ENCODE measurements around the gene TMTC3.
"Not testable (repeated sequence)": the region's sequence is repeated elsewhere in the genome, so short reads cannot be mapped to it uniquely, and the experiment has no call there.

TMTC3 gene

DNA sequence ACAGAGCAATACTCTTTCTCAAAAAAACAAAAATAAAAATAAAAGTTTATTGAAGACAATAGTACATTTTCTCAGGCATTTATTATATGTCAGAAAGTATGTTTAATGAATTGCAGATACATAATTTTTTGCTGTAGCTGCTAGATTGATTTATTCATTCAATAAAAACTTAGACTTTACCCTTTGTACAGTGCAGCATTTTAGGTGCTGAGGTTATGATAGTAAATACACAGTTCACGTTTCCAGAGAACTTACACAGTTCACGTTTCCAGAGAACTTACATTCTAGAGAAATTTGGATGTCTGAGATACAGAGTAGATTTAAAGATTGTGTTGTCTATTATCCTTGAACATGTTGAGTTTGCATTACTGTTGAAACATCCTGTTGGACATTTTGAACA is 25.3 kb downstream of the TMTC3 start:
- no peak for DNase-seq

DNA sequence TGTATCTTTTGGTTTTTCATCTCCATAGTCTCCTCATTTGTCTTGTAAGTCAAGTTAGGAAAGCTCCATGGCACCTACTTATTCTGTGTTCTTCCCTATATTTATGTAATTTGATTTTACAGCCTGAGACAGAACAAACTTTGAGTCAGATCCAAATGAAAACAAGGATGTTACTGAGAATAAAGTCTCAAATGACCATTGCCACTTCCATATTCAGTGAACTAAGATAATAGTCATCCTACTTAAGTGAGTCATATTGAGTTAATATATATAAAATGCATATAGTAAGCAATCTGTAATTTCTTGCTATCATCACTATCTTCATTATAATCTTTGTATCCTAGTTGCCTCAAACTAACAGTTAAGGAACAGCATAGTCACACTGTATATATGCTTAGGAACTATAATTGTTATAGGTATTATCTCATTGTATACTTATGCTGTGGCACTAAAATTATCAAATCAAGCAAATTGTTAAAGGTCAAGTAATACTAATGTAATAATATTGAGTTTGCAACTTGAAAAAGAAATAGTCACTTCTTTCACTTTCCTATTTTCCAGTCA is 30.8 kb downstream of the TMTC3 start:
- no peak for DNase-seq

- DNase-seq: no peak
Measured at GRCh38 chr12:88175544-88175943, 33.4 kb downstream of the TMTC3 start.

- DNase-seq: no peak
Measured at GRCh38 chr12:88179436-88180014, 37.4 kb downstream of the TMTC3 start.

DNA sequence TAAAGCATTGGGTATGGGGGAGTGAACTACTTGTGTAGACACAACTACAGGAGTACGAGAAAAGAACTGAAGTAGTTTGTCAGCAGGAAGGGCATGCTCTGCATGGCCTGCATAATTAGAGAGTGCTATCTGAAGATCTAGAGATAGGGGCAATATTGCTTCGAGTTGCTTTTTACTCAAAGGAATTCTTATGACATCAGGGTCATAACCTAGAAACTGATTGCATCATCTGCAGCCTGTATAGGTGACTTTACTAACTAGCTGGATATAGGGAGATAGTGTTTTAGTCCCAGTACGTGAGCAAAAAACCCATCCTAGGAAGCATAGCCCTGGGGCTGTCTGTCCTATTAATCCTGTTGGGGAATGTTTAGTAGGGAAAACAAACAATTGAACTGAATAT is 39.8 kb downstream of the TMTC3 start:
- no peak for DNase-seq

GRCh38 chr12:88182416-88182815 is 40.3 kb downstream of the TMTC3 start:
- no peak for DNase-seq

DNA sequence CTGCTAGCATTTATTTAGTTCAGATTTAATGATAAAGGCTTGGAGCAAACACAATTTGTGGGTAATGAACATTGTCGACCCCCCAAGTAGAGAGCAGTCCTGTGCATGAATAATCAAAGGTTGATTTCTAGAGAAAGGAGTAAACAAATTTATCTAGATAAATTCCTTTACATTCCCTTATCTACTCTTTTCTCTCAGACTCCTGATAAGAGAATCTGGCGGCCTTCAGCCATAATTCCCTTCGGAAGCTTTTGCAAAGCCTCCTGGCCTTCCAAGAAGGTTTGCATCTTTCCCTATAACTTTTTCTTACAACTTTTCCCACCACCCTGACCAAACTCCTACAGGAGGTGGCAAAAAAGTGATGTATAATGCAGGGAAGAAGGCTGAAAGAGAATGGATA is 42.1 kb downstream of the TMTC3 start:
- no peak for DNase-seq

GRCh38 chr12:88185279-88185678 is 43.2 kb downstream of the TMTC3 start:
- DNase-seq: no peak

DNA sequence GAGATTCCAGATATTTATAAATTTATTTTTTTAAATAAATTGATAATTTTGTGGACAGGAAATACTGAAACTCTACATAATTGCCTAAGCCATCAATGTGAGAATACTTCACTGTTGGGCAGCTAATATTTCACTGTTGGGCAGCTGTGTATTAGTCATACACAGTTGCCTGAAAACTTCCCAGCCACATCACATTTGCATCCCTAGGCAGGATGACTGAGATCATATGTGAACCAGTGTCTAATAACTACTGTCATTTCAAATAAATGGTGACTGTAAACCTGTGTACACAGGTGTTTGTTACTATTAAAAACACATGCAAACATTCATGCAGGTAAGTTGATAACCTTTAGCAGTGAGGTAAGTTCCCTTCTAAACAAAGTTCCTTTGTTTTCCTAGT is 43.9 kb downstream of the TMTC3 start:
- no peak for DNase-seq

DNA sequence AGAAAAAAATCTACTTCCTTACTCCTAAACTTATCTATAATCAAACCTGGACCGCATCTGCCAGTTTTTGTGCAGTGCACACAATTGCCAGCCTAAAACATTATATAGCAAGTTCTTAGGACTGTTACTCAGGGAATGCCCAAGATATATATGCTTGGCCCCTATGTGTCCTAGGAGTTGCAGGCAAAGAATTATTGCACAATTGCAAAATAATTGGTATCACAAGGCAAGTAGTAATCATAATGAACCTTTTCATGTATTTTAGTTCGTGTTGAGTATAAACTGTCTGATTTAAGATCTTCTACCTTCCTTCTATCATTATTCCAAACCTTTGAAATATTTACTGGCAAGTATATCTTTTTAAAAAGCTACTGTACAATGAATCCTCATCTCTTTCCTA is 45.5 kb downstream of the TMTC3 start:
- DNase-seq: no peak

- DNase-seq: no peak
Measured at GRCh38 chr12:88188180-88188579, 46.1 kb downstream of the TMTC3 start.

- no peak for DNase-seq
Measured at GRCh38 chr12:88192426-88192825, 50.3 kb downstream of the TMTC3 start.

DNA sequence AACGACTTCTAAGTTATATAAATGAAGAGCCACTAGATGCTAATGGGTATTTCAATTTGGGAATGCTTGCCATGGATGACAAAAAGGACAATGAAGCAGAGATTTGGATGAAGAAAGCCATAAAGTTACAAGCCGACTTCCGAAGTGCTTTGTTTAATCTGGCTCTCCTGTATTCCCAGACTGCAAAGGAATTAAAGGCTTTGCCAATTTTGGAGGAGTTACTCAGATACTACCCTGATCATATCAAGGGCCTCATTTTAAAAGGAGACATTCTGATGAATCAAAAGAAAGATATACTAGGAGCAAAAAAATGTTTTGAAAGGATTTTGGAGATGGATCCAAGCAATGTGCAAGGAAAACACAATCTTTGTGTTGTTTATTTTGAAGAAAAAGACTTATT is 52.8 kb downstream of the TMTC3 start:
- DNase-seq: no peak

DNA sequence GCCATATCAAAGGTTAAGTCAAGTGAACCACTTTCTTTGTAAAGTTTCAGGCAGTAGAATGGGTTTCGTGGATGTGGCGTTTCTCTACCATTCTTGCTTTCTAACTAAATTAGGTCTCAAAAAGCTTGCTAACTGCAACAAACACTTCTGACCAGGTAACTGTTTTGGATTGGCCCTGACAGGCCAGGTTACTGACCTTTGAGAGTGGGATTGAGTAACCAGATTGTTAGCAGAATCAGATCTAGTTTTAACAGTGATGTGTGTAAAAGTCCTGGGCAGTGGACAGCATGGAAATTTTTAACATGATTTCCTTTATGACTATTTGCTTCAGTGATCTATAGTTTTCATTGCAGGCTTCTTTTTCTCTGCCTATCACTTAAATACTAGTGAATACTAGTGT is 57.9 kb downstream of the TMTC3 start:
- no peak for DNase-seq

GRCh38 chr12:88202500-88202899 is 60.4 kb downstream of the TMTC3 start:
- DNase-seq: no peak

DNA sequence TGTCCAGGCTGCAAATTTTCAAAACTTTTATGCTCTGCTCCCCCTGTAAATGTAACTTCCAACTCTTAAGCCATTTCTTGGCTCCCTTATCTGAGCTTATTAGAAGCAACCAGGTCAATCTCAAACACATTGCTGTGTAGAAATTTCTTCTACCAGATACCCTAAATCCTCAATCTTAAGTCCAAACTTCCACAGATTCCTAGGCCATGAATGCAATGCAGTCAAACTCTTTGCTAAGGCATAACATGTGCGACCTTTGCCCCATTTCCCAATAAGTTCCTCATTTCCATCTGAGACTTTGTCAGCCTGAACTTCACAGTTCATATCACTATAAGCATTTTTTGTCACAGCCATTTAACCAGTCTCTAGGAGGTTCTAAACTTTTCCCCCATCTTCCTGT is 64.5 kb downstream of the TMTC3 start:
- no peak for DNase-seq

DNA sequence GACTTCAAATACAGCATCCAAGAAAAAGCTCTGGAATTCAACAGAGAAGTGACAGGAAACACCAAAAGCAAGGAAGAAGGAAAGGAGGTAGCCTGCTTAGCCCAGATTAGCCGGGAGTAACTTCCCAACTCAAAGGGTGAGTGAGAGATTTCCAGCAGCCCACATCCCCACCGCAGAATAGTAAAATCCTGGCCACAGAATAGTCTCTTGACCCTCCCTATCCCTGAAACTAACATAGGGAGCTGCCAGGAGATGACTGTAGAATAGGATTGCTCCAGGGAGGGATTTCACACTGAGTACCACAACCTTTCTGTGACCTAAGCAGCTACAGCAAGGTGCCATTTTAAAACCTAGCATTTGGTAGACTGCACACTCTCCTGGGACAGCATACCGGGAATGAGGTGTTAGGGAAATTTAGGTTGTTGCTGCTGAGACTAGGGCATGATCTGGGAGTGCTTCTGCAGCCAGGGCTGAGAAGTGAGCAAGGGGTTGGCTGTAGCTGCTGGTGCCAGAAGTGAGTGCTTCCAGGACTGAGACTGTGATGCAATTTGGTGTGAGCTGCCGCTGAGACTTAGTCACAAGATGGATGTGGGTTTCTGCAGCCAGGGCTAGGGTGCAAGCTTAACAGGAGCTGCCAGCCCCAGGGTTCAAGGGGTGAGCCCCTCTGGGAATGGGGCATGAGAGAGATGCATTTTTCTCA is 66.0 kb downstream of the TMTC3 start:
- DNase-seq: no peak

- no peak for DNase-seq
Measured at GRCh38 chr12:88208661-88209060, 66.6 kb downstream of the TMTC3 start.

DNA sequence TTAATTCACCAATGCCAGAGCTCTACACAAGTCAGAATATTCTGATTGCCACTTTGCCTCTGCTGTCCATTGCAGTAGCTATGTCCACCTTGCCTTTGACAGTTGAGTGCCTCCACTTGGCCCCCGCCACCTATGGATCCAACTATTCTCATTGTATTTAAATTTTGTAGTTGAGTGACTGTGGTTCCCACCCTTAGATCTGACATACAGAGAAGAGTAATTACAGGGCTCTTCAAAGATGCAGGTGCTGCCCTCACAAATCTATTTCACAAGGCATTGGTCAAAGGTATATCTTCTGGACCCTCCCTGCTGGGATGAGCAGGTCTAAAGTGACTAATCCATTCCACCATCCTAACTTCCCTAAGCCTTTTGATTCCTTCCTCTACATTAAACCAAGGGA is 68.2 kb downstream of the TMTC3 start:
- not testable (repeated sequence) for DNase-seq

GRCh38 chr12:88218293-88218692 is 76.2 kb downstream of the TMTC3 start:
- DNase-seq: no peak

DNA sequence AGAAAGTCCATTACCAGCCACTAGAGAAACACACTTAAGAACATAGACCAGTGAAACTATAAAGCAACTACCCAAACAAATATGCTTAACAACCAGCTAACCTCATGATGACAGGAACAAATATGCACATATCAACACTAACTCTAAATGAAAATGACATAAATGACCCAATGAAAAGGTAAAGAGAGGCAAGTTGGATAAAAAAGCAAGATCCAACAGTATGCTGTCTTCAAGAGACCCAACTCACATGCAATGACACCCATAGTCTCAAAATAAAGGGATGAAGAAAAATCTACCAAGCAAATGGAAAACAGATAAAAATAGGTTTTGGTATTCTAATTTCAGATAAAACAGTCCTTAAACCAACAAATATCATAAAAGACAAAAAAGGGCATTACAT is 77.8 kb downstream of the TMTC3 start:
- no peak for DNase-seq

DNA sequence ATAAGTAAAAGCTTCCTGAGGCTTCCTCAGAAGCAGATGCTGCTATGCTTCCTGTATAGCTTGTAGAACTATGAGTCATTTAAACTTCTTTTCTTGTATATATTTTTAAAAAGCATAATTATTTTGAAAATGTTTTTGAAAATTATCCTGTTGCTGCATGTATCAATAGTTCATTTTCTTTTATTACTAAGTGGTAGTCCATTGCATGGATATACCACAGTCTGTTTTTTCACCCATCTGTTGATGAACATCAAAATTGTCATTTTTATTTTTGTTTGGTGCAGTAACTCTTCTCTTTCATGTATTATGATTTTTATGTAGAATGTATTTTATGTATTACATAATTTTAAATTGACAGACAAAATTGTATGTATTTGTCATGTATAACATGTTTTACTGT is 81.4 kb downstream of the TMTC3 start:
- no peak for DNase-seq

DNA sequence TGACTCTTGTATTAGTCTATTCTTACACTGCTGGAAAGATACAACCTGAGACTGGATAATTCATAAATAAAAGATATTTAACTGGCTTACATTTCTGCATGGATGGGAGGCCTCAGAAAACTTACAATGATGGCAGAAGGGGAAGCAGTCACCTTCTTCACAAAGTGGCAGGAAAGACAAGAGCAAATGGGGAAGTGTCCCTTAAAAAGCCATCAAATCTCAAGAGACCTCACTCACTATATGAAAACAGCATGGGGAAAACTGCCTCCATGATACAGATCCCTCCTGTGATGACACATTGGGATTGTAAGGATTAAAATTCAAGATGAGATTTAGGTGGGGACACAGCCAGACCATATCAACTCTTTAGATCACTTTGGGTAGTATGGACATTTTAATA is 83.7 kb downstream of the TMTC3 start:
- DNase-seq: no peak

- no peak for DNase-seq
Measured at GRCh38 chr12:88227263-88227662, 85.2 kb downstream of the TMTC3 start.

DNA sequence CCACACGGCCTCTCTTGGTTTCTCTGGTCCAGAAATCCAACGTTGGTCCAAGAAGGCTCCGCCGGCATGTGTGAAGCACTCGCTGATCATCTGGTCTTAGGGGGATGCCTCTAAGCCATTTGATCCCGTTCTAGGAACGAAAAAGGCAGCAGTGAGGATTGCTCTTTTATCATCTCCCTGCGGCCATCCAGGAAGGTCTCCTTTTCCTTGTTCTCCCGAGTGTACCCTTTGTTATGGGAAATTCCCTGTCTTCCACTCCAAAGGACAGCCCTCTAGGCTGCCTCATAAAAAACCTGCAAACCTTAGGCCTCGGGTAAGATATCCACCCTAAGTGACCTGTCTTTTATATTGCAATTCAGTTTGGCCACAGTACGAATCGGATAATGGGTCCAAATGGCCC is 85.8 kb downstream of the TMTC3 start:
- DNase-seq: no peak

Measured in NCI-H1105 treated with DMSO at 0.1 percent for 48 hours (cell line).